Rectal smooth muscle tissue (tissue), 1 donor: ENCODE results near the gene DCAKD.
A peak's percentile ranks its signal among the peaks of the same experiment; 100 is the strongest.

Source experiments
- H3K27ac ChIP-seq: one replicate; pipeline ENCODE4 v1.7.0; 2013; ENCODE audit warnings: low read depth, low read length, inconsistent platforms
- H3K27me3 ChIP-seq: one replicate; pipeline ENCODE4 v1.7.0; 2013; ENCODE audit warnings: low read length; ENCODE audit not compliant: control insufficient read depth, insufficient read depth
- H3K36me3 ChIP-seq: one replicate; pipeline ENCODE4 v1.7.0; 2013; ENCODE audit warnings: low read length; ENCODE audit not compliant: control insufficient read depth, insufficient read depth
- H3K4me1 ChIP-seq: one replicate; pipeline ENCODE4 v1.7.0; 2013; ENCODE audit warnings: low read length; ENCODE audit not compliant: control insufficient read depth, insufficient read depth
- H3K4me3 ChIP-seq: one replicate; pipeline ENCODE4 v1.7.0; 2013; ENCODE audit warnings: low read length
- H3K9ac ChIP-seq: one replicate; pipeline ENCODE4 v1.7.0; 2013; ENCODE audit warnings: low read length

Gene DCAKD

DNA sequence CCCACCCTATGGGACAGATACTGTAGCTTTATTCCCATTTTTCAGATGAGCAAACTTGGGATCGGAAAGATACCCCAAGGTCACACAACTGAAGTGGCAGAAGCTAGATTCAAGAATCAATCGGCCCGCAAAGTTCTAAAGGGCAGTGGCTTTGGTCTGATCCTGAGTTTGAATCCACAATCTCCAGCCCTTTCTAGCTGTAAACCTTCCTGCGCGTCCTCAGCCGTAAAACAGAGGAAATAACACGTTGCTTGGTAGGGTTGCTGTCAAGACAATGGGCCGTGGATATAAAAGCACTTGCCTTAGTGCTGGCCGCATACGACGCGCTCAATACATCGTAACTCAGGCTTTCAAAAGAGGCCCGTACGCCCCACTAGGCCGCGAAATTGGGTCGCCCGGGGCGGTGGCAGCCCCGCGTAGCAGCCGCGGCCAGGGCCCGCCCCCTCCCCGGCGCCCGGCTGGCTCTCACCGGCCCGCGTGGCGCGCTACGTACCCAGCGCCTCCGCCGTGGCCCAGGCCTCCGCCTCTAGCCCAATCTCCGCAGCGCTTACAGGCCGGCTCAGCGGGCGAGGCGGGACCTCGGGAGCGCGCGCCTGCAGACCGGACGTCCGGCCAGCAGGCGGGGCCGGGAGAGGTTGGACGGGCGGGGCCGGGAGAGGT lies at the start of gene DCAKD:
Gene DCAKD, minus strand, starts transcription at position 573 of the 660 bp plus-strand sequence. CDS start 16,747 bp downstream, outside the sequence.
- H3K27me3 ChIP-seq: no peaks in the 10 kb centered on the region
- peak within 1 kb of the TSS; percentile 94 for H3K4me3 ChIP-seq
- no peaks in the 10 kb centered on the region for H3K36me3 ChIP-seq
- peak within 1 kb of the TSS; percentile 94 for H3K27ac ChIP-seq
- H3K9ac ChIP-seq: peak within 1 kb of the TSS; percentile 93
- peaks cover 9% of the 10 kb centered on the region for H3K4me1 ChIP-seq

DNA sequence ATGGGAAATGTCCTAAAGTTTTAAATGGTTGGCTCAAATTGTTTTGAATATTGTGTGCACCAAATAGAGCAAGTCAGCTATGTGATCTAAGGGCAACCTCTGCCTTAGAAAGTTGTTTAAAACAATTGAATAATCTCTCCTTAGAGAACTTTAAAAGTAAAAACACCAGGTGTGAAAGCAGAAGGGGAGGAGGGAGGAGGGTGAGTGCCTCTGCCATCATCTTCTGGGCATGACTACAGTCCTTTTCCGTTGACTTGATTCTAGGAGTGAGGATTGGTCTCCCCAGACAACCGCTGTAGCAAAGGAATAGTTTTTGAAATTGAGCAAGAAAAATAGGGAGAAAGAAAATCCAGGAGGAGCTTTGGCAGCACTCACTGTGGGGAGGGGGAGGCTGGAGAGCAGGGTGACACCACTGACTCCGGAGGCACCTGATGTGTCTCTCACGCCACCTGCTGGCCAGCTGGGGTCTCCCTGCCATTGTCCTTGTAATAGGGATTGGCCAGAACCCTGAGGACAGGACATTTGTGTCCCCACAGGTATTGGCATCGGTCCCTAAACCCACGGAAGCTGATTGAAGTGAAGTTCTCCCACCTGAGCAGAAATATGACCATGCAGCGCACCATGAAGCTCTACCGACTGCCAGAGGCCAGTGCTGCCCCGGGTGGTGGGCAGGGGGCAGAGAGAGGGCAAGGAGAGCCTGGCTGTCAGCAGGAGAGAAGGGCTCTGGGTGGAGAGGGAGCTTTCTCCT lies 47.6 kb upstream of the DCAKD start:
- Histone ChIP-seq H3K36me3 (peaks cover 36% of the 10 kb centered on the region), H3K27ac (no peak overlapping the region), H3K4me1 (peaks cover 6% of the 10 kb centered on the region), H3K27me3 (no peaks in the 10 kb centered on the region), H3K4me3 (no peak overlapping the region), H3K9ac (no peak overlapping the region)

DNA sequence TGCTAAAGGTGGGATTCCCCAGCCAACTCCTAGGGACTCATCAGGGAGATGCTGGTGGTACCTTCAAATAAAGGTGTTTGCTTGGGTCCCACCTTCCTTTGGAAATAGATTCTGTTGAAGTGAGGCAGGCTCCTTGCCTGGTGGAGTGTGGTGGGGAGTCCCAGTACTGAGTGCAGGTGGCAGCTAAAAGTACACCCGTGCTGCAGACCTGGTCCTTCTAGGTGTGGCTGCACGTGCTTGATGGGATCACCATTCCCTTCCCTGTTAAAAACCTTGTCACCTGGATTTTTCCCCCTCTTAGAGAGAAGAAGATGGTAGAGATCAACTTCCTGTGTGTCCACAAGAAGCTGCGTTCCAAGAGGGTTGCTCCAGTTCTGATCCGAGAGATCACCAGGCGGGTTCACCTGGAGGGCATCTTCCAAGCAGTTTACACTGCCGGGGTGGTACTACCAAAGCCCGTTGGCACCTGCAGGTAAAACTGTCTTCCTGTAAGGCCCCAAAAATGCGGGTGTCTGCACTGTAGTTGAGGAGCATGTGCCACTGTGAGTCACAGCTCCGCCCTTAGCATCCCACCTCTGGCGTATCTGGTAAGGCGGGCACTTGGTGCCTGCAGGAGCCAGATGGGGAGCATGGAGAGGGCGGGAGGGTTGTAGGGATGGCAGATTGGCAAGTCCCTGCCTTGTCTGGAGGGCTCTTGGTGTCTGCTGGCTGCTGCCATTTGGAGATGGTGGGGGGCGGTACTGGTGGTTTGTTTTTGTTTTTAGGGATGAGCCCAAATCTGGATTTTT lies 46.8 kb upstream of the DCAKD start:
- H3K27me3 ChIP-seq: no peaks in the 10 kb centered on the region
- peaks cover 14% of the 10 kb centered on the region for H3K4me1 ChIP-seq
- peaks cover 28% of the 10 kb centered on the region for H3K36me3 ChIP-seq
- H3K9ac ChIP-seq: no peak overlapping the region
- H3K4me3 ChIP-seq: no peak overlapping the region
- H3K27ac ChIP-seq: peak overlapping the region; percentile 48

- peaks cover 26% of the 10 kb centered on the region for H3K4me1 ChIP-seq
- H3K27me3 ChIP-seq: no peaks in the 10 kb centered on the region
- H3K4me3 ChIP-seq: no peak overlapping the region
- no peak overlapping the region for H3K9ac ChIP-seq
- H3K27ac ChIP-seq: no peak overlapping the region
- H3K36me3 ChIP-seq: peaks cover 33% of the 10 kb centered on the region
Observed at GRCh38 chr17:45096926-45097325, 45.5 kb upstream of the DCAKD start.

DNA sequence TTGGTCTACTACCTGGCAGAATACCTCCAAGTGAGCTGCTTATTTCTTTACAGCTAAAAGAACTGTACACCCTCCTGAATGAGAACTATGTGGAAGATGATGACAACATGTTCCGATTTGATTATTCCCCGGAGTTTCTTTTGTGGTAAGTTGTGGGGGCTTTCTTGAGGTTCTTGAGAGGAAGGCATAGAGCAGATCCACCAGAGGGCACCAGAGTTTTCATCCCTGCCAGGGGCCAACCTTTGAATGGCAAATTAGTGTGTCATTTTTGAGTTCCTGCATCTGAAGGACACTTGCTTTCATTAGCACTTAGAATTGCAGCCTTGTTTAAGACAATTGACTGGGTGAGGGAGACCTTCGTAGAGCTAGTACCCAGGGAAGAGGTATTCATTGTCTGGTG lies 44.7 kb upstream of the DCAKD start:
- no peak overlapping the region for H3K4me3 ChIP-seq
- no peak overlapping the region for H3K27ac ChIP-seq
- peaks cover 28% of the 10 kb centered on the region for H3K4me1 ChIP-seq
- H3K27me3 ChIP-seq: no peaks in the 10 kb centered on the region
- peaks cover 35% of the 10 kb centered on the region for H3K36me3 ChIP-seq
- no peak overlapping the region for H3K9ac ChIP-seq

GRCh38 chr17:45093444-45094110 lies 42.1 kb upstream of the DCAKD start:
- Histone ChIP-seq H3K27ac (peak overlapping the region; percentile 91), H3K9ac (no peak overlapping the region), H3K36me3 (peaks cover 42% of the 10 kb centered on the region), H3K4me1 (peaks cover 24% of the 10 kb centered on the region), H3K27me3 (no peaks in the 10 kb centered on the region), H3K4me3 (no peak overlapping the region)

- peaks cover 24% of the 10 kb centered on the region for H3K4me1 ChIP-seq
- no peak overlapping the region for H3K4me3 ChIP-seq
- no peak overlapping the region for H3K9ac ChIP-seq
- peak overlapping the region; percentile 91 for H3K27ac ChIP-seq
- peaks cover 40% of the 10 kb centered on the region for H3K36me3 ChIP-seq
- no peaks in the 10 kb centered on the region for H3K27me3 ChIP-seq
Observed at GRCh38 chr17:45092911-45093430, 41.5 kb upstream of the DCAKD start.

DNA sequence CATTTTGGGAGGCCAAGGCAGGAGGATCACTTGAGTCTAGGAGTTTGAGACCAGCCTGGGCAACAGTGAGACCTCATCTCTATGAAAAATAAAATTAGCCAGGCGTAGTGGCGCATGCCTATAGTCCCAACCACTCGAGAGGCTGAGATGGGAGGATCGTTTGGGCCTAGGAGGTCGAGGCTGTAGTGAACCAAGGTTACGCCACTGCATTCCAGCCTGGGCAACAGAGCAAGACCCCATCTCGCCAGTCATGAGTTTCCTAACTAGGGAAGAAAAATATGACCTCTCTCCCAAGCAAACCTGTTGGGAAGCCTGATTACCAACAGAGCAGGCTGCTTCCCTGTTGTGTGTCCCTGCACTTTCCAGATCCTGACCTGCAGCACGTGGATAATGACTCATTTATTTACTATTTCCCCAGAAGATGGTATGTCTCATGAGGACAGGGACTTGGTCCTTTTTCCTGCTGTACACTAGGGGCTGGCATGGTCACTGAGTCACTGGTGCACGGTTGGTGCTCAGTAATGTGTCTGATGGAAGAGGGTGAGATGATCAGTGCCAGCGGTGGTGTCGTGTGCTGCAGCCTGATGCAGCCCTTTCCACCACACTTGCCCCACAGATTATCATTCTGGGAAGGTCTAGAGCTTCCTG lies 40.5 kb upstream of the DCAKD start:
- Histone ChIP-seq H3K27me3 (no peaks in the 10 kb centered on the region), H3K9ac (peak overlapping the region; percentile 5), H3K27ac (peak overlapping the region; percentile 91), H3K36me3 (peaks cover 39% of the 10 kb centered on the region), H3K4me1 (peaks cover 24% of the 10 kb centered on the region), H3K4me3 (no peak overlapping the region)

- no peak overlapping the region for H3K4me3 ChIP-seq
- peaks cover 40% of the 10 kb centered on the region for H3K36me3 ChIP-seq
- peaks cover 24% of the 10 kb centered on the region for H3K4me1 ChIP-seq
- no peak overlapping the region for H3K27ac ChIP-seq
- H3K27me3 ChIP-seq: no peaks in the 10 kb centered on the region
- no peak overlapping the region for H3K9ac ChIP-seq
Observed at GRCh38 chr17:45090711-45091110, 39.3 kb upstream of the DCAKD start.

DNA sequence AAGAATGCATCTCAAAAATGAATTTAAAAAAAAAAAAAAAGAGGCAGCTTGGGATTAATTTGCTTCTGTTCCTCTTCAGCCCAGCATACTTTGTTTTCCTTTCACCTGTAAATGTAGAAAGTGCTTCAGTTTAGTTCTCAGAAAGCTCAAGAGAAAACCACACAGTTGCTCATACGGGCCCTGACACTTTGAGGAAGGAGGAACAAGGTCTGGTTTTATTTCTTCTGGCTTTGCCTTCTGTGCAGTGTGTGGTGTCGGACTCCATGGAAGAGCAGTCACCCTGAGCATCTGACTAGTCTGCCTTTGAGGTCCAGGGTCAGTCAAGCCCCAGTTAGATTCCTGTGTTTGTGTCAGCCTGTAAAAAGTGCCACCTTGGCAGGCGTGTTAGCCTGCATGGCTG lies 37.3 kb upstream of the DCAKD start:
- H3K9ac ChIP-seq: no peak overlapping the region
- H3K27me3 ChIP-seq: no peaks in the 10 kb centered on the region
- no peak overlapping the region for H3K4me3 ChIP-seq
- peaks cover 19% of the 10 kb centered on the region for H3K4me1 ChIP-seq
- peaks cover 38% of the 10 kb centered on the region for H3K36me3 ChIP-seq
- H3K27ac ChIP-seq: no peak overlapping the region

GRCh38 chr17:45087978-45088377 lies 36.5 kb upstream of the DCAKD start:
- no peak overlapping the region for H3K4me3 ChIP-seq

More at GRCh38 chr17:45087978-45088377, 36.5 kb upstream of the DCAKD start:
- Histone ChIP-seq H3K4me1 (peaks cover 12% of the 10 kb centered on the region), H3K27me3 (no peaks in the 10 kb centered on the region), H3K27ac (no peak overlapping the region), H3K36me3 (peaks cover 36% of the 10 kb centered on the region), H3K9ac (no peak overlapping the region)
